ENCODE measurements around the gene AFF4.

DNA sequence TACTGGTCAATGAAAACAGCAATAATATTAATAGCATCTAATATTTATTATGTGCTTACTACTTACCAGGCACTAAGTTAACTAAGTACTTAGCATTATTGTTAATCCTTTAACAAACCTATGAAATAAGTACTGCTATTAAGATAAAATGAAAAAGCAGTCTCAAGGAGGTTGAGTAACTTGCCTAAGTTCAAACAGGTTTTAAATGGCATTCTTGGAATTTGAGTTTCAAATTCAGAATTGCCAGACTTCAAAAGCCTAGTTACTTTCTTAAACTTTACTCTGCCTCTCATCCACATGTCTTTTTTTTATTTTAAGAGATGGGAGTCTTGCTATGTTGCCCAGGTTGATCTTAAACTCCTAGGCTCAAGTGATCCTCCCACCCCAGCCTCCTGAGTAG is 73.9 kb downstream of the AFF4 start:
- TF ChIP-seq MEF2A (IDR thresholded peaks at IDR 0.05; ENCODE audit: insufficient read depth, low read depth, low read length), result no peak
- TF ChIP-seq CHD1 (IDR thresholded peaks at IDR 0.05; ENCODE audit: low read depth, low read length), result no peak
- TF ChIP-seq, protein P1, sequence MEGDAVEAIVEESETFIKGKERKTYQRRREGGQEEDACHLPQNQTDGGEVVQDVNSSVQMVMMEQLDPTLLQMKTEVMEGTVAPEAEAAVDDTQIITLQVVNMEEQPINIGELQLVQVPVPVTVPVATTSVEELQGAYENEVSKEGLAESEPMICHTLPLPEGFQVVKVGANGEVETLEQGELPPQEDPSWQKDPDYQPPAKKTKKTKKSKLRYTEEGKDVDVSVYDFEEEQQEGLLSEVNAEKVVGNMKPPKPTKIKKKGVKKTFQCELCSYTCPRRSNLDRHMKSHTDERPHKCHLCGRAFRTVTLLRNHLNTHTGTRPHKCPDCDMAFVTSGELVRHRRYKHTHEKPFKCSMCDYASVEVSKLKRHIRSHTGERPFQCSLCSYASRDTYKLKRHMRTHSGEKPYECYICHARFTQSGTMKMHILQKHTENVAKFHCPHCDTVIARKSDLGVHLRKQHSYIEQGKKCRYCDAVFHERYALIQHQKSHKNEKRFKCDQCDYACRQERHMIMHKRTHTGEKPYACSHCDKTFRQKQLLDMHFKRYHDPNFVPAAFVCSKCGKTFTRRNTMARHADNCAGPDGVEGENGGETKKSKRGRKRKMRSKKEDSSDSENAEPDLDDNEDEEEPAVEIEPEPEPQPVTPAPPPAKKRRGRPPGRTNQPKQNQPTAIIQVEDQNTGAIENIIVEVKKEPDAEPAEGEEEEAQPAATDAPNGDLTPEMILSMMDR (IDR thresholded peaks at IDR 0.05 in 2 of 3, conservative IDR thresholded peaks at IDR 0.05 in 1 of 3; ENCODE audit: control insufficient read depth in 2 of 3, extremely low read depth in 1 of 3, insufficient read depth in 1 of 3, low read depth in 3 of 3, low read length in 3 of 3), result no peak
- no peak for TF ChIP-seq NFYA (IDR thresholded peaks at IDR 0.05; ENCODE audit: borderline replicate concordance, low read depth, low read length)
- TF ChIP-seq EED (IDR thresholded peaks at IDR 0.05; ENCODE audit: low read depth), result no peak
